ENCODE data around the gene MSMO1. TPM values are rescaled to one million over a fixed set of nuclear protein-coding genes. Genes with fewer than 3 reads are reported as not detected.
"Not testable (repeated sequence)": the region's sequence is repeated elsewhere in the genome, so short reads cannot be mapped to it uniquely, and the experiment has no call there.

The MSMO1 gene
- total RNA-seq, 1 donor from 2014 or later: 104 TPM

DNA sequence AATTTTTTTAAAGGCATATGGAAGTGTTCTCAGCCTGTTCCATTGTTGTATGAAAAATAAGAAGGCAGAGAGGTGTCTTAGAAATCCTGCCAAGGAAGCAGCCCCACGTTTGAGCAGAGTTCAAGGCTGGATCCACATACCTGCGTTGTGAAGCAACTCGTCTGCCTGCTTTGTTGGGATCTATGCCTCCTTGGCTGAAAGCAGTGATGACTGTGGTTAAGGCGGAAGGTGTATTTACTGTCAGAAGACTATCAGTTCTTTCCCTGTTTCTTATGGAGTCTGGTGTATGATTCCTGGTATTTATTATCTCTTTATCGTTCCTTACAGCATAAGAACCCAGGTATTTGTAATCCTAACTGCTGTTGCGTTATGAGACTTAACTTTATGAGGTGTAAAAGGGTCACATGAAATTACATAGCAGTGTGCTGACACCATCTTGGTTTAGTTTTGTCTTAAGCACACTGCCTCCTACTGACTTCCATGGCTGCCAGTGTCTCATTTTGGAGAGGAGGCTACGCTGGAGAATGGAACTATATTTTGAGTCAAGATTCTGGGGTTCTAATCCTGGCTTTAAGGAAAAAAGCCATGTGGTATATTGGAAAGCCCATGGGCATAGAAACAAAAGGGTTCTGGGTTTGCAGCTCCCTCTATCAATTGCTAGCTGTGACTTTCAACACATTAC, 3.1 kb upstream of the MSMO1 start:
- DNase-seq (ENCODE audit: low spot score): no peak

DNA sequence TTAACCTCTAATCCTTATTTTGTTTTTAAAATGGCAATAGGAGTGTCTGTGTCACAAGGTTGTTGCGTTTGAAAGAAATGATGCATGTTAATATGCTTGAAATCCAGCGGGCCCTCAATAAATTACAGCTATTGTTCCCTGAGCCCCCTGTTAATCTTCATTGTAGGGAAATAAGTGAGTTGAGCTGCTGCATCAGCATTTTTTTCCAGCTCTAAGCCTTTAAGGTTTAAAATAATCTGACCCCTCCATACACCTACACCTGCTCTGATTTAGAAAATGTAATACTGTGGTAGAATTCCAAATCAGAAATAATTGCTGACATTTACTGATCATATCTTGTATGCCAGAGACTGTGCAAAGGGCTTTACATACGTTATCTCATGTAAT, 2.6 kb upstream of the MSMO1 start:
- no peak for DNase-seq (ENCODE audit: low spot score)

DNA sequence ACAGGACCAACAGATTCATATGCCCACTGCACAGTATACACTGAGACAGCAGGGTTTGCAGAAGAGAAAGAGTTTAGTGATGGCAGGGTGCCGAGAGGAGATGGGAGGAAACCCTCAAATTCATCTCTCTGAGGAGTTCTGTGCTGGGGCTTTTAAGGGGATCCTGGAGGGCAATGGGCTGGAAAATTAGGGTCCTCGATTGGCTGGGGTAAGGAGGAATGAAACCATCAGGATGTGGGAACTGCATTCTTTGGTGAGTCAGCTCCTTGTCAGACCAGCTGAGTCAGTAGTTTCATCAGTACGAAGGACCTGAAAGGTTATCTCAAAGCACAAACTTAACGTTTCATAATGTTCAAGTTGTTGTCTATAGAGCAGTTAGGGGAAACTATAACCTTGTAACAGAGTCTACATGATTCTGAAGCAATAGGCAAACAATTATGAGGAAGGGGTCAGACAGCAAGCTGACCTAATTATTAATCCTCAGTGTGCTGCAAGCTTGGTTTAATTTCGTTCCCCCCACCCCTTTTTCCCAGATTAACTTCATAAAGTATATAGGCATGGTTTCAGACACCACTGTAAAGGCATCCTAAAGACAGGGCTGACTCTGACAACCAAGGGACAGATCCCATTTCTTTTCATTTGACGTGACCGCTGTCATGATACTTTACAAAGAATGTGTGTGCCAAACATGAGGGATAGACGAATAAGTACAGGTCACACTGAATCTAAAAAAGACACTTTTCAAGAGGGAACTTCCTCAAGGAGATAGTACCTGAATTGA, 1.5 kb upstream of the MSMO1 start:
- no peak for DNase-seq (ENCODE audit: low spot score)

DNA sequence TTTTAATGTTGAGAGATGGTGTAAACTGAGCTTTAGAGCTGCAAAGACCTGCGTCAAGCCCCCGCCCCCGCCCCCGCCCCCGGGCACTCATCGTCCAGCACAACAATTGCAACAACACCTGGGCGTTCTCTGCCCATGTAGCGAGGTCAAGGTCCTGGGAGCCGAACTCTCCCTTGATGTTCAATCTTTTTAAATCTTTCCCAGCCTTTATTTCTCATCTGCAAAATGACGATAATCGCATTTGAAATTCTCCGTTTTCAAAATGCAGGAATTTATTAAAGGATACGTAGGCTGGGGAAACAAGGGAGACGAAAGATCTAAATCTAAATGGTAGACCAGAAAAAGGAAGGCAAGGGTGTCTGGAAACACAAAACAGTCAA, 648 bp upstream of the MSMO1 start:
- DNase-seq (ENCODE audit: low spot score): no peak

- no peak for DNase-seq (ENCODE audit: low spot score)
Observed at GRCh38 chr4:165328101-165328425, 594 bp downstream of the MSMO1 start.

DNA sequence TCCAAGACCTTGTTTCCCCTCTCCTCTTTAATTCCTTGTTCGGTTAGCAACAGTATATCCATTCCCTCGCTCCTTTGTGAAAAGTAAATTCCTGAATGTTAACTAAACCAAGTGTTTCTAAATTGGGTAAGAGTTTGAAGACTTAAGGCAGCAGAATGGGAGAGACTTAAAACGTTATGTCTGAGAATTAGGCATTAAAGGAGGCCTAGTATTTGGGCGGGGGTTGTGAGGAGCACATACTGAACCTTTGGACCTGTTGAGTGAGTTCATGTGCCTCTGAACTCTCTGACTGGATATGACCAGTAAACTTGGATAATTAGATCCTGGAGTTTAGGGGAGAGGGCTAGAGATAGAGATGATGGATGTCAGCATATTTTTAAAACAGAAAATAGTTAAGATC, 1.2 kb downstream of the MSMO1 start:
- DNase-seq (ENCODE audit: low spot score): no peak

DNA sequence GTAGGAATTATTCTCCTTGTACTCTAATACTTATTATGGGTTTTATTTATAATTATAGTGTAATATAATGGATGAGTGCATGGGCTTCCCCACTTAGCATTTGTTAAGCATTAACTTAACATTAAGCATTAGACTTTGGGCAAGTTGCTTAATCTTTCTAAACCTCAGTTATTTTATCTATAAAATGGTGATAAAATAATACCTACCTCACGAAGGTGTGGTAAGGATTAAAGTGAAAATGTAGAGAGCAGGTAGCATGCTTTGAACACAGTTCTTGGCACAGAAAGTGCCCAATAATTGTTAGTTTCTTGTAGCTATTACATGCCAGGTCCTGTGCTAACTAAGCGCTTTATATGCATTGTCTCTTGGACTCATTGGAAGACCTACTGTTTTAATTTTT, 2.6 kb downstream of the MSMO1 start:
- no peak for DNase-seq (ENCODE audit: low spot score)

DNA sequence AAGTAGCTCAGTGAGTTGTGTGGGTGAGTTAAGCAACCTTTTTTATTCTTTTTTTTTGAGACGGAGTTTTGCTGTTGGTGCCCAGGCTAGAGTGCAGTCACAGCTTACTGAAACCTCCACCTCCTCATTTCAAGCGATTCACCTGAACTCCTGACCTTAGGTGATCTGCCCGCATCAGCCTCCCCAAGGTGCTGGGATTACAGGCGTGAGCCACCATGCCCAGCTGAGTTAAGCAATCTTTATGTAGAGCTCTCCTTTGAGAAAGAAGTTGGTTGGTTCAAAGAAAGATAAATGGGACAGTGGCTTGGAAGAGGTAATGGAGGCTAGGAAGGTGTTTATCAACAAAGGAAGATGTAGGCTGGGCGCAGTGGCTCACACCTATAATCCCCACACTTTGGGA, 3.2 kb downstream of the MSMO1 start:
- no peak for DNase-seq (ENCODE audit: low spot score)

DNA sequence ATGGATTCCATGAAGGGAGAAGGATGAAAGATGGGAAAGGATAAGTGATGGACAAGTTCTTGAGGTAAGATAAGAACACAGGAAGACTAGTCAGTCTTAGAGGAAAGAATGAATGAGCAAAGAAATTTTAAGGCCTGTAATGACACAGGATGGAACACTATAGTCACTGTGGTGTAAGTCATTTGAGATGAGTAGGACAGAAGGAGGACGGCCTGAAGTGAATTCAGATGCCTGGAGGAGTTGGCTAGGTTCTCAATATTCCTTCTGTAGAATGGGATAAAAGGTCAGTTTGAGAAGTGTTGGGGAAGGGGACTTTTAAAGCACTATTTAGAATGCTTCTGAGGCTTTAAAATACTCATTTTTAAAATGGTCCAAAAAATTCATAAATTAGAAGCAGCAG, 3.9 kb downstream of the MSMO1 start:
- no peak for DNase-seq (ENCODE audit: low spot score)

- no peak for DNase-seq (ENCODE audit: low spot score)
Observed at GRCh38 chr4:165331823-165332222, 4.4 kb downstream of the MSMO1 start.

DNA sequence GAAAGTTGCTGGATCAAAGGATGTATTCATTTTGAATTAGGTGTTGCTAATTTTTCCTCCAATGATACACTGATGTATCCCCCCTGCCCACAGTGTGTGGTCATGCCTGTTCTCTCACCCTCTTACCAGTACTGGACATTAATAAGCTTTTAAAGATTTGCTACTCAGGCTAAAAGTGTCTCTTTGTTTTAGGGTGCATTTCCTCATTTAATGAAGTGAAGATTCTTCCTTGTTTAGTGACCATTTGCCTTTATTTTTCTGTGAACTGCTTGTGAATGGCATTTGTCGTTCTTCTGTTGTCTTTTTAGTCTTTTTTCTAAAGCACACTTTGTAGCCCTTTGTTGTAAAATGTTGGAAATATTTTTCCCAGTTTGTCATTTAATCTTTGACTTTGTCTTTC, 5.0 kb downstream of the MSMO1 start:
- DNase-seq (ENCODE audit: low spot score): no peak

DNA sequence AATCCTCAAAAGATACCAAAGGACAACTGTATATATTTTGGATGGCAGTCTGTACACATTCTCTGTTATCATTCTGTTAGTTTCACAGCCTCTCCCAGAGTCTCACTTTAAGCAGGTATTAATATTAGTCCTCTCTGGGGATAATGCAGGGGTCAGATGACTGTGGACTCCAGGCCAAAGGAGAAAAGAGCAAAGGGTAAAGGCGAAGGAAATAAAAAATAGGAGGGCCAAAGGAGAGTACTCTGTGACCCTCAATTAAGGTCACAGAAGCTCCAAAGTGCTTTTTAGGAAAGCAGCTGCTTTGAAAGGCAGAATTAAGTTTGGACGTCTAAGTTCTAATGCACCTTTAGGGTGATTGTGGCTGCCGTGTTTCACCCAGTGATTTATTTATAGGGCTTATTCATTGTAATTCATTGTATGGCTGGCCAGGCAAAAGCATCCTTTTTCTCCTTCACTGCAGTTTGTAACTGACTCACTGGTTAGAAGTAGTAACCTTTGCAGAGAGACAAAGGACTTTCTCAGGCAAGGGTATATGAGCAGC, 7.8 kb downstream of the MSMO1 start:
- DNase-seq (ENCODE audit: low spot score): no peak

DNA sequence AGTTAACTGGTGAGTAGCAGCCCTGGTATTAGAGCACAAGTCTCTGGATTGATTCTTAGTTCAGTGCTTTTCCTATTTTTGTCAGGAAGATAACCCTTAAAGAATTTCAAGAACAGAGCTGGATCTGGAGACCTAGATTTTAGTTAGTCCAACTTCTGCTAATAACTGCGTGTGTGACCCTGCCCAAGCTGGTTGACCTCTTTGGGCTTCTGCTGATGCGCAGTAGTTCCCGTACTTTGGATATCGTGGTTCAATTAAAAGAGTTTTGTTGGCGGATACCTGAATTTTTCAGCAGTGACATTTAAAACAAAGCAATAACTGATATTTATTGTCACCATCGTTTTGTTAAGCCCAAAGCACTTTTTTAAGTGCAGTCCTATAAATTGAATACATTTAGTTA, 9.3 kb downstream of the MSMO1 start:
- DNase-seq (ENCODE audit: low spot score): no peak

DNA sequence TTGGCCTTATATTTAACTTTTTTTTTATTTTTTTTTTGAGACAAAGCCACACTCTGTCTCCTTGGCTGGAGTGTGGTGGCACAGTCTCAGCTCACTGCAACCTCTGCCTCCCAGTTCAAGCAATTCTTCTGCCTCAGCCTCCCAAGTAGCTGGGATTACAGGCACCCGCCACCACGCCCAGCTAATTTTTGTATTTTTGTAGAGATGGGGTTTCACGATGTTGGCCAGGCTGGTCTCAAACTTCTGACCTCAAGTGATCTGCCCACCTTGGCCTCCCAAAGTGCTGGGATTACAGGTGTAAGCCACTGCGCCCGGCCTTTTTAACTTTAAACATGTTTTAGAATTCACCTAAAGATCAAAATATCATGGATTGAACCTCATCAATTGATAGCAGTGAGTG, 14.9 kb downstream of the MSMO1 start:
- DNase-seq (ENCODE audit: low spot score): not testable (repeated sequence)

DNA sequence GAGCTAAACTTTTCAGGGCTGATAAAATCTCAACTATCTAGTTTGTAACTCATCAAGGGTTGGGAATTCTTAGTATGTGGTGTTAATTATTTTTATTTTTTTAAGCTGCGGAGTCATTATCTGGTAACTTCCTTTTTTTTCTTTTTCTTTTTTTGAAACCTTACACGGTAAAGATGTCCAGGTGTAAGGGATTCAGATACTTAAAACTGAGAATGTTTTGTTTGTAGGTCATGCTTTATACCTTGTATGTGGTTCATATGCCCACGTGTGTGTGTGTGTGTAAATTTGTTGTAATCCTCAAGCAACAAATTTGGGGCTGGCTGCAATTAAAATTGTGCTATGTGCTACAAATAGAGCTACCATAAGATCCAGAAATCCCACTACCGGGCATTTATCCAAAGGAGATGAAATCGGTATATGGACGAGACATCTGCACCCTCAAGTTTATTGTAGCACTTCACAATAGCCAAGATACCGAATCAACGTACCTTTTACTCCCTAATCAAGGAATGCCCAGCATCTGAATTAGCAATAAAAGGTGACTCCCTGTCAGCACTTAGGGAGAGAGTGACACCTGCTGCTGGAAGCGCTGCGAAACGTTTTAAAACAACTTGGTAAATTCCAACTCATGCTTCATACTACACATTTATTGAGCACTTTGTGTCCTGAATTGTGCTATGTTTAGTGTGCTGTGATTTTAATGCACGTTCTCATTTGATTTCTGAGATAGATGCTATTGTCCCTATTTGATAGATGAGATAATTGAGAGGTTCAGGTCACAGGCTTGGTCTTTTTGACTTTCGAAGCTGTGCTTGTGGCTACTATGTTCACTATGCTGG, 16.1 kb downstream of the MSMO1 start:
- DNase-seq (ENCODE audit: low spot score): no peak

GRCh38 chr4:165345666-165346417, 18.4 kb downstream of the MSMO1 start:
- DNase-seq (ENCODE audit: low spot score): no peak

GRCh38 chr4:165347647-165348569, 20.4 kb downstream of the MSMO1 start:
- no peak for DNase-seq (ENCODE audit: low spot score)

GRCh38 chr4:165351359-165352130, 24.1 kb downstream of the MSMO1 start:
- no peak for DNase-seq (ENCODE audit: low spot score)

DNA sequence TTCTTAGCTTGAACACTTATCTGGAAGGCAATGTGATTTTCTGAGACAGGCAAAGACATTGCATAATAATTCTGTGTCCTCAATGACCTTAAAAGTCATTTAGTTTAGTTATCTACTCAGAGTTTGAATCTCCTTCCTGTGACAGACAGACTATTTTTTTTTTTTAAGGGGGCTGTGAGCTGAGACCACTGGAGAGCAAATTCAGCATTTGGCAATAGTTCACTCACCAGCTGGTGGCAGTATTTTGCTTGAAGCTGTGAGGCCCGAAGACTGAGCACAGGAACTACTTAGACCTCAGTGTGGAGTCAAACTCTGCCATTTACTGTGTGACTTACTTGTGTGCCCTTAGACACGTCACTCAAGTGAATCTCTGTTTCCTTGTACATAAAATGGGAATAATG, 28.4 kb downstream of the MSMO1 start:
- DNase-seq (ENCODE audit: low spot score): peak; percentile 42

DNA sequence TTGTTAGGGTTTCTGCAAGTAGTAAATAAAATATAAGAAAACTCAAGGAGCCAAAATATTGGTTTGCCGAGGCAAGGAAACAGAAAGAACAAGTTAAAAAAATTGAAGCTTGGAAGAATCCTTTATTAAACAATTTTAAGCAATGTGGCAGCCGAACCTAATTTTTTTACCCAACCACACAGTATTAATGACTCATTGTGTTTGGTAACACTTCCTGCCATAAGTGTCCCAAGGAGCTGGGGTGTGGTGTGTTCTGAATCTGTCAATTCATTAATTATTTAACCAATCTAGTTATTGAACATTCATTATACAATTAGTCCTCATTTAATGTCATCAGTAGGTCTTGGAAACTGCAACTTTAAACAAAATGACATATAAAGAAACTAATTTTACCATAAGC, 32.0 kb downstream of the MSMO1 start:
- no peak for DNase-seq (ENCODE audit: low spot score)

Data from umbilical cord (tissue), 2 donors.